NCI-H510A (cell line): ENCODE measurements around the gene FAM135A.
A peak's percentile ranks its signal among the peaks of the same experiment; 100 is the strongest.
"Not testable (repeated sequence)": the region's sequence is repeated elsewhere in the genome, so short reads cannot be mapped to it uniquely, and the experiment has no call there.

Experiments used
- DNase-seq: peaks from one replicate; lab custom pipeline; 2025; lab: John Stamatoyannopoulos, UW

The FAM135A gene

GRCh38 chr6:70547905-70548304 is 134.6 kb downstream of the FAM135A start:
- no peak for DNase-seq

DNA sequence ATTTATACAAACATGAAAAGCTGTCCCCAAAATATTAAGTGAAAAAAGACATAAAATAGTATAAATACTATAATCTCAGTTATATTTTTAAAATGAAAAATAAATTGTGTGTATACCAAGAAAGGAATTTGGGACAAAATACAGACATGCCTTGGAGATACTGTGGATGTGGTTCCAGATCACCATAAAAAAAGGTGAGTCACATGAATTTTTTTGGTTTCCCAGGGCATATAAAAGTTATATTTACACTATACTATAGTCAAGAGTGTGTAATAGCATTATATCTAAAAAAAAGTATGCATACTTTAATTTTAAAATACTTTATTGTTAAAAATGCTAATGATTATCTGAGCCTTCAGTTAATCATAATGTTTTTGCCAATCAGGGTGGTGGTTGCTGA is 136.0 kb downstream of the FAM135A start:
- DNase-seq = no peak

DNA sequence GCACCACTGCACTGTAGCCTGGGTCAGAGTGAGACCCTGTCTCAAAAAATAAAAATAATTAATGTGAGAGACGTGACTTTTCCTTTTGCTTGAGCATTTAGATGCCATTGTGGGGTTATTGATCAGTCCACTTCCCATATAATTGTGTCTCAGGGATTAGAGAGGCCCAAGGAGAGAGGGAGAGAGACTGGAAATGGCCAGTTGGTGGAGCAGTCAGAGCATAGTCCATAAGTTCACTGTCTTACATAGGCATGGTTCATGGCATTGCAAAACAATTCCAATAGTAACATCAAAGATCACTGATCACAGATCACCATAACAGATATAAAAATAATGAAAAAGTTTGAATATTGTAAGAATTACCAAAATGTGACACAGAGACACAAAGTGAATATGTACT is 138.3 kb downstream of the FAM135A start:
- no peak for DNase-seq

- DNase-seq = not testable (repeated sequence)
Observed at GRCh38 chr6:70552286-70552940, 139.1 kb downstream of the FAM135A start.

- no peak for DNase-seq
Observed at GRCh38 chr6:70552974-70553373, 139.7 kb downstream of the FAM135A start.

DNA sequence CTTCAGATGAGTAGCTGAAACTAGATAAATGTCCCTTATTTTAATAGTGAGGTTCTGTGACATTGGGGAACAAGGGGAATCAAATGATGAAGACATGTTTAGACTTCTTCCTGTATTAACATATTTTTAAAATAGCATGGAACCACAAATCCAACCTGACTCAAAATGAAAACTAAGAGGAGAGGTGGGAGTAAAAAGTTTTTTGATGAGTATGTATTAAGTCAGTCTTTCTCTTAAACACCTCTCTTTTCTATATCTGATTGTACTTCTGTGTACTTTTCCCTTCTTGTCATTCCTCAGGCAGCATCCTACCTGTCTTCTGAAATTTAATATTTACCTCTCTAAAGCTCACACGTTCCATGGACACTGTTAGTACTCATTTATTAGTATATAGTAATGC is 144.7 kb downstream of the FAM135A start:
- DNase-seq = no peak

DNA sequence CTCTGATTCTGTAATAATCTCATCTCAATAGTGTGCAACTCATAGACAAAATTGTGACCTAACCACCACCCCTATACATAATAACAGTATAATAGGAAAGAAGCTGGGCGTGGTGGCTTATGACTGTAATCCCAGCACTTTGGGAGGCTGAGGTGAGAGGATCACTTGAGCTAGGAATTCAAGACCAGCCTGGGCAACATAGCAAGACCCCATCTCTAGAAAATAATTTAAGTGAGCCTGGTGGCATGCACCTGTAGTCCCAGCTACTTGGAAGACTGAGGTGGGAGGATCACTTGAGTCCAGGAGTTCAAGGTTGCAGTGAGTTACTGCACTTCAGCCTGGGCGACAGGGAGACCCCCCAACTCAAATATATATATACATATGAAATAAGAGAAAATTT is 149.1 kb downstream of the FAM135A start:
- not testable (repeated sequence) for DNase-seq

GRCh38 chr6:70563530-70563929 is 150.2 kb downstream of the FAM135A start:
- no peak for DNase-seq

GRCh38 chr6:70566751-70567382 is 153.6 kb downstream of the FAM135A start, which contains the start of gene SDHAF4:
Gene SDHAF4, plus strand, starts transcription at chr6:70566930. Its CDS starts 11 bp downstream, at chr6:70566941.
- DNase-seq = peak; percentile 54

GRCh38 chr6:70574643-70575042 is 161.3 kb downstream of the FAM135A start:
- DNase-seq = no peak

GRCh38 chr6:70575899-70576495 is 162.7 kb downstream of the FAM135A start:
- no peak for DNase-seq

DNA sequence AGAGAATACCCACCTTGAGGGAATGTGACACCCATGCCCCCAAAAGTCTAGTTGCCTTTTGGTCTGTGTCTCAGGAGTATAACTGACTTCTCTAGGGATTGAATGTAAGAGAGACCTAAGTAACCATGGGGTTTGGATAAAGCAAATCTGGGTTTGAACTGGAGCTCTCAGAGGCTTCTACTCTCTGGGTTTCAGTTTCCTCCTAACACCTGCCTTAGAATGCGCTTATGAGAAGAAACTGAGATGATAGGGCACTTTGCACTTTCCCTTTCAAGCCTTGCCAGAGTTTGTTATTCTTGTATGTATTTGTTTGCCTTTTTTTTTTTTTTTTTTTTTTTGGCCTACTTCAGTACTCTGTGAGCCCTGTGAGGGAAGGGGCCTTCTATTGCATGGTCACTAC is 172.8 kb downstream of the FAM135A start:
- DNase-seq = no peak

- DNase-seq = no peak
Observed at GRCh38 chr6:70590400-70590799, 177.1 kb downstream of the FAM135A start.

DNA sequence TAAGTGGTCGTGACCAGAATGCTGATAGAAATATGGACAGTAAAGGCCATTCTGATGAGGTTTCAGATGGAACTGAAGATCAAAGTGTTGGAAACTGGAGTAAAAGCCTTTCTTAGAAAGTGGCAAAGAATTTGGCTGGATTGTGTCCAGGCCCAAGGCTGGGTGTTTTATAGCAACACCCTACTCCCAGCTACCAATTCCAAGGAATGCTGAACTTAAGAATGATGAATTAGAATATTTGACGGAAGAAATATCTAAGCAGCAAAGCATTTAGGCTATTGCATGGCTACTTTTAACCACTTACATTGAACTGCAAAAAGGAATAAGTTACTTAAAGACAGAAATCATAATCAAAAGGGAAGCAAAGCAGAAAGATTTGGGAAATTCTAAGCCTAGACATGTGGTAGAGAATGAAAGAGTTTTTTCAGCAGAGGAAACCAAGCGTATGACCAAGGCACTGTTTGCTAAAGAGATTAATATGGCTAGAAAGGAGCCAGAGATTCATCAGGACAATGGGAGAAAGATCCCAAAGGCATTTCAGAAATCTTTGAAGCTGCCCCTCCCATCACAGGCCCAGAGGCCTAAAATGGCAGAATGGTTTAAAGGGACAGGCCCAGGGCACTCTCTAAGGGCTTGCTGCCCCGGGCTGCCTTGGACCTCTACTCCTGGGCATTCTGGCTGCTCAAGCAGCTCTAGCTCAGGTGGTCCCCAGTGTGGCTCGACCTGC is 179.2 kb downstream of the FAM135A start:
- DNase-seq = no peak

- no peak for DNase-seq
Observed at GRCh38 chr6:70593118-70593486, 179.8 kb downstream of the FAM135A start.

DNA sequence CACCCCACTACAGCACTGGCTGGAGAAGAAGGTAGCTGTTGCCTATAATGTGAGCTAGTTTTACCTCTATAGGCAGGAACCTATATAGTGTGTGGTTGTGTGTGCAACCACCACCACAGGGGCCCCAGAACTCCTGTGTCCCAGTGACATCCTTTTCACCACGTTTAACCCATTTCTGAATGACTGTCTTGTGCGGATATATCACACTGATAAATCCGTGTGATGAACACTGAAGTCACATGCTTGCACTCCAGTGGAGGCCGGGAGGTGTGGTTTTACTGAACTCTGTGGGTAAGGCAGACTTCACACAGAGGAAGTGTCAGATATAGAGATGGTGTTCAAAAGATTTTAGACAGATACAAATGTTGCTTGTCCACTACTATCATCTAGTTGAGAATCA is 185.9 kb downstream of the FAM135A start:
- DNase-seq = no peak

- DNase-seq = no peak
Observed at GRCh38 chr6:70601014-70601413, 187.7 kb downstream of the FAM135A start.

DNA sequence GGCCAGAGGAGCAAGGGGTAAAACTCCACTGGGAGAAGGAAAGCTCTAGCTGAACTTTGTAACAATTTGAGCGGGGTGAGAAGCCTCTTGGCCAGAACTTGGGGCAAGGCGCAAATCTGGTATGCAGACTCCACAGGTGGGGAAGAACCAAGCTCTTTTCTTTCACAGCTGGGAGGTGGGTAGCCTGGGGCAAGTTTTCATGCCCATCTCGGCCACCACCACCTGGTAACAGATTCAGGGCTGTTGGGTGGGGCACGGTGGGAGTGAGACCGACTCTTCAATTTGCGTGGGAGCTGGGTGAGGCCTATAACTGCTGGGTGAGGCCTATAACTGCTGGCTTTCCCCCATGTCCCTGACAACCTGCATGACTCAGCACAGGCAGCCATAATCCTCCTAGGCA is 190.9 kb downstream of the FAM135A start:
- no peak for DNase-seq

- not testable (repeated sequence) for DNase-seq
Observed at GRCh38 chr6:70607371-70607770, 194.1 kb downstream of the FAM135A start.

GRCh38 chr6:70609181-70609580 is 195.9 kb downstream of the FAM135A start:
- not testable (repeated sequence) for DNase-seq
